ENCODE results near the gene RASAL2.
A peak's percentile ranks its signal among the peaks of the same experiment; 100 is the strongest.

Gene RASAL2

DNA sequence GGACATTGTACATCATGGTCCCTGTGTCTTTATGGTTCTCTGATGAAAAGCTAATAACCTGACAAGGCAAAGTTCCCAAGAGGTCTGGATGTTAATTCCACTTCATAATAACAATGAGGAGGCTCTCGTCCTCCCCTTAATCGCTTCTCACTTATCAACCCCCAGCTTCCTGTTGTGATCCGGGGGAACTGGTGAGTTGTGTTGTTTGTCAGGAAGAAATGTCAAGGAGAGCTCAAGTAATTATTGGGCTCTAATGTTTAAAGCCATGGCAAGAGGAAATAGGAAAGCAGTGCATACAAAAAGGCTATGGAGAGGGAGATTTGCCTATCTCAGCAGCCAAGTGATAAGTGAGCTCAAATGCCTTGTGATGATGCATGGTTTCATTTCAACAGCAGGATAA lies 42.8 kb upstream of the RASAL2 start:
- ChIA-PET POLR2A (no interaction called here), CTCF (interaction anchor here (1.5 kb wide), 1 partner anchor 19 kb away, joined by 5 read pairs; no protein-coding TSS in a partner anchor)
- TF ChIP-seq CTBP1 (IDR thresholded peaks at IDR 0.05; ENCODE audit: borderline replicate concordance) (no peak), FOXA1 (IDR thresholded peaks at IDR 0.05) (no peak), FOXM1 (IDR thresholded peaks at IDR 0.05; ENCODE audit: borderline replicate concordance) (no peak), ELF4 (IDR thresholded peaks at IDR 0.05) (no peak), L3MBTL2 (conservative IDR thresholded peaks at IDR 0.05) (no peak), NFRKB (IDR thresholded peaks at IDR 0.05) (no peak), SUZ12 (IDR thresholded peaks at IDR 0.05) (no peak), LEF1 (IDR thresholded peaks at IDR 0.05; ENCODE audit: borderline replicate concordance) (no peak), BHLHE40 (IDR thresholded peaks at IDR 0.05; ENCODE audit: borderline replicate concordance) (no peak), ZNF384 (IDR thresholded peaks at IDR 0.05) (no peak), FOXK2 (IDR thresholded peaks at IDR 0.05) (no peak), TARDBP (IDR thresholded peaks at IDR 0.05) (no peak), ARNT (IDR thresholded peaks at IDR 0.05) (no peak), HDGF (IDR thresholded peaks at IDR 0.05; ENCODE audit: borderline replicate concordance) (no peak), SP1 (IDR thresholded peaks at IDR 0.05) (no peak)
- TF ChIP-seq, protein P1, sequence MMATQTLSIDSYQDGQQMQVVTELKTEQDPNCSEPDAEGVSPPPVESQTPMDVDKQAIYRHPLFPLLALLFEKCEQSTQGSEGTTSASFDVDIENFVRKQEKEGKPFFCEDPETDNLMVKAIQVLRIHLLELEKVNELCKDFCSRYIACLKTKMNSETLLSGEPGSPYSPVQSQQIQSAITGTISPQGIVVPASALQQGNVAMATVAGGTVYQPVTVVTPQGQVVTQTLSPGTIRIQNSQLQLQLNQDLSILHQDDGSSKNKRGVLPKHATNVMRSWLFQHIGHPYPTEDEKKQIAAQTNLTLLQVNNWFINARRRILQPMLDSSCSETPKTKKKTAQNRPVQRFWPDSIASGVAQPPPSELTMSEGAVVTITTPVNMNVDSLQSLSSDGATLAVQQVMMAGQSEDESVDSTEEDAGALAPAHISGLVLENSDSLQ (IDR thresholded peaks at IDR 0.05) = no peak
- no peak for DNase-seq (ENCODE audit: extremely low spot score)

DNA sequence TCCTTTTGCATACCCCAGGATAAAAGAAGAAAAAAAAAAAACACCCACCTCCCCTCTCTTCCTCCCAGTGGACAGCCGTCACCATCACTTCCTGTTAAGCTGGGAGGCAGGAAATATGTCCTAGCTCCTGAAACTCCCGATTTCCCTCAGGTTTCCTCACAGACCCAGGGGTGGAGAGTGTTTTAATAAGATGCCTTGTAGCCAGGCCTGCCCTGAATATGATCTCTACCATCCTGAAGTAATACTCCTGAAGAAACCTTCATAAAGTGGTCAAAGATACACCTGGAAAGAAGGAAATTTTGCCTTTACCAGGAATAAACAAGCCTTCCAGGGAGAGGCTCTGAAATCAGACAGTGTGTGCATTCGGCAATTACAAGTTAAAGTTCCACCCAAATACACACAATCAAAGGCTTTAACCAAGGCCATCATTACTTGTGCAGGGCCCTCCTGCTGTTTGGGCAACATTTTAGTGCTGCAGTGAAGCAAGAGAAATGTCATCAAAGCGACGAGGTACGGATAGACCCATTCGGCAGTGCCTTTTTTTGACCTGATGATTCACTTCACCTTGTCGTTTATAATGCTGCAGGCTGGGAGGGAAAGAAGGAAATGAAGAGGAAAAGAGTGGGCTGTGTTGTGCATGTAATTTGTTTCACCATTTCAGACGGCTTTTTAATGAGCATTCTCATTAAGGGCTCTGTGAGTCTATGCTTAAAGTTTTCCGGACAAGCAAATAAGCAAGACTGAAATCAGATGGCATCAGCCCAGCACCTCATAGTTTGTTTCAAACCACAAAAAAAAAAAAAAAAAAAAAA lies 41.0 kb upstream of the RASAL2 start:
- peak; percentile 35 for DNase-seq (ENCODE audit: extremely low spot score)
- ChIA-PET CTCF (no interaction called here), POLR2A (no interaction called here)
- TF ChIP-seq LEF1 (IDR thresholded peaks at IDR 0.05; ENCODE audit: borderline replicate concordance) (no peak), FOXA1 (IDR thresholded peaks at IDR 0.05) (no peak), ZNF384 (IDR thresholded peaks at IDR 0.05) (peak; percentile 14; the same call in 1 of the 2 replicates)

DNA sequence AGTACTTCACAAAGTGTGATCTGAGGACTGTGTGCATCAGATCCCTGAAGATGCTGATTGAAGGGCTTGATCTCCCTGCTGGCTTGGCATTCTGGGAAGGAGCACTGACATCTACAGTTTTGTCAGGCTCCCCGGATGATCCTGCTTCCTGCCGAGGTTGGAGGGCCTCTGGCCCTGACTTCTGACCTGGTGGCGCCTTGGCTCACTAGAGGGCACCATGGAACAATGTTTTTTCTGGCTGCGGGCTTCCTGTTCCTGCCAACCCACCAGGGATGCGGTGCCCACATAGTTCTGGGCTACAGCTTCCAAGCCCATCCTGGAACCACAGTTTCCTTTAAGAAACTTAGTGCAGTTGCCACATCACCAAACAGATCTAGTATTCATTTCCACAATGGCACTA lies 38.8 kb upstream of the RASAL2 start:
- DNase-seq (ENCODE audit: extremely low spot score) = no peak
- CTCF ChIA-PET = no interaction called here
- TF ChIP-seq ZNF384 (IDR thresholded peaks at IDR 0.05) = no peak
- TF ChIP-seq FOXM1 (IDR thresholded peaks at IDR 0.05; ENCODE audit: borderline replicate concordance) = no peak
- TF ChIP-seq L3MBTL2 (conservative IDR thresholded peaks at IDR 0.05) = no peak
- TF ChIP-seq LEF1 (IDR thresholded peaks at IDR 0.05; ENCODE audit: borderline replicate concordance) = no peak

DNA sequence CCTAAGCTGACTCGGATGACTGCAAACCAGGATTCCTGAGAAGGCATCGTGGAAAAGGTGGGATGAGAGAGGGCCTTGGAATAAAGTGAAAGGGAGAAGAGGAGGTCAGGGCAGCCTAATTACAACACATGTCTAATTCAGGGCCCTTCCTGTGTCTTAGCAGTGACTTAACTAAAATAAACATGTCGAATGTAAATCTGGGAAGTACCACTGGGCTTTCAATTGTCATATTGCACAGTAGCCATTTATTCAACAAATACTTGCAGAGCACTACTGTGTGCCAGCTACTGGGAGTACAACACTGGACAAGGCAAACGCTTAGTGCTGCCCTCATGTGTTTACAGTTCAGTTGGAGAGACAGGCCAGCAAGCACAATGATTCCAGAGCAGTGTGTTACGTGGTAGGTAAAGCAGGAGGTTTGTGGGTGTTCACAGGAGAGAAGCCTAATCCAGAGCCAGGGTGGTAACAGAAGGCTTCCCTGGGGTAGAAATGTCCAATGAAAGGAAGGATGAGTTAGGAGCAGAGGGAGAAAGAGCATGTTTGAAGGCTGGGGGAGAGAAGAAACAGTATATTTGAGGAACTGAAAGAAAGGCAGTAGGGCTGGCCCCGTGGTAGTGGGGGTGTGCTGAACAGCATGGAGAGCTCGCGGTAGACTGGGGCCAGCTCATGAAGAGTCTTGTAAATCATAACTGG lies 38.0 kb upstream of the RASAL2 start:
- peak; percentile 30 for DNase-seq (ENCODE audit: extremely low spot score)
- CTCF ChIA-PET = interaction anchor here (0.6 kb wide), 1 partner anchor 29 kb away, joined by 7 read pairs; no protein-coding TSS in a partner anchor
- POLR2A ChIA-PET = interaction anchor here (1.4 kb wide), 1 partner anchor 37 kb away, joined by 4 read pairs; no protein-coding TSS in a partner anchor
- TF ChIP-seq, protein P1 (IDR thresholded peaks at IDR 0.05) = no peak
- TF ChIP-seq L3MBTL2 (conservative IDR thresholded peaks at IDR 0.05) (no peak), FOXM1 (IDR thresholded peaks at IDR 0.05; ENCODE audit: borderline replicate concordance) (no peak), ARNT (IDR thresholded peaks at IDR 0.05) (no peak), ELF4 (IDR thresholded peaks at IDR 0.05) (no peak), SP1 (IDR thresholded peaks at IDR 0.05) (no peak), FOXA1 (IDR thresholded peaks at IDR 0.05) (no peak), NFRKB (IDR thresholded peaks at IDR 0.05) (no peak), TARDBP (IDR thresholded peaks at IDR 0.05) (no peak)

More for the DNA sequence above, 38.8 kb upstream of the RASAL2 start:
- POLR2A ChIA-PET = no interaction called here

DNA sequence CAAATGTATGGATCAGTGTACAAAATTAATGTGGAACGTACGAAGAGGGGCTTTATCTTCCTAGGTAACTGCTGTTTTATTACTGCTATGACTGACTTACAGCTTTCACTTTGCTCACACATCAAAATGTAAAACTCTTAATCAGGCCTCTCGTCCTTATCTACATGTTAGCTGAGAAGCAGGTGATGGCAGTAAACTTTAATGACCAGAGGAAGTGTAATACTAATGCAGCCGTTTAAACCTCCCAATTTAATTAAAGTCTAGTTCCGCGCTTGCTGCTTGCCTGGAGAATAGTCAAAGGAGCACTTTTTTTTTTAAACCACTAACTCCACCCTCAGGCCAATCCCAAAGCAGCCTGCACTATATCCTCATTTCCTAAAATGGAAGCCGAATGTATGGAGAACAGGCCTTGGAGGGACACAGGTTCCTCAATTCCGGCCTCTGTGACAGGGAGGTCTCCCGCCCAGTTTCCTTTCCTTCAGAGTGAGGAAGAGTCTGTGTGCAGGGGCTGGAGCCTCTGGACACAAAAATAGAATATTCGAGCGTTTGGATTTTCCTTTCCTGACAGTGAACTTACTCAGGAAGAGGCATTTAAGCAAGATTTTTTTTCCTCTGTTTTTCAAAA lies 36.7 kb upstream of the RASAL2 start:
- POLR2A ChIA-PET = interaction anchor here (1.4 kb wide), 1 partner anchor 36 kb away, joined by 4 read pairs; no protein-coding TSS in a partner anchor
- CTCF ChIA-PET = interaction anchor here (0.6 kb wide), 1 partner anchor 85 kb away, joined by 8 read pairs; no protein-coding TSS in a partner anchor
- no peak for DNase-seq (ENCODE audit: extremely low spot score)
- no peak for TF ChIP-seq ELF4 (IDR thresholded peaks at IDR 0.05)
- TF ChIP-seq BHLHE40 (IDR thresholded peaks at IDR 0.05; ENCODE audit: borderline replicate concordance) = no peak
- TF ChIP-seq FOXA1 (IDR thresholded peaks at IDR 0.05) = no peak
- TF ChIP-seq HDGF (IDR thresholded peaks at IDR 0.05; ENCODE audit: borderline replicate concordance) = no peak
- no peak for TF ChIP-seq TARDBP (IDR thresholded peaks at IDR 0.05)
- TF ChIP-seq FOXM1 (IDR thresholded peaks at IDR 0.05; ENCODE audit: borderline replicate concordance) = no peak
- no peak for TF ChIP-seq FOXK2 (IDR thresholded peaks at IDR 0.05)
- TF ChIP-seq SUZ12 (IDR thresholded peaks at IDR 0.05) = no peak
- TF ChIP-seq, protein P1 (IDR thresholded peaks at IDR 0.05) = no peak

Data from HEK293T (cell line).